Lower lobe of right lung (tissue), 2 donors: ENCODE measurements around the gene P2RY4. TPM values are rescaled to one million over a fixed set of nuclear protein-coding genes. Genes with fewer than 3 reads are reported as not detected.
"Not testable (repeated sequence)": the region's sequence is repeated elsewhere in the genome, so short reads cannot be mapped to it uniquely, and the experiment has no call there.

Source experiments
- ATAC-seq, 2 donors: fragments of 200-7000 bp; cut with Tn5 transposase; one replicate each; pipeline ENCODE4 v1.9.1; 2020 to 2022; ENCODE audit warnings: mild to moderate bottlenecking in 2 of 2, moderate library complexity in 2 of 2
- DNase-seq: peaks from one replicate; pipeline ENCODE4 v3.0.0-alpha.2; 2020
- H3K27ac ChIP-seq: fragments of 200-600 bp; one replicate; pipeline ENCODE4 v1.8.0; 2022
- H3K27me3 ChIP-seq: fragments of 200-600 bp; one replicate; pipeline ENCODE4 v1.8.0; 2022; ENCODE audit warnings: low read depth
- H3K36me3 ChIP-seq: fragments of 200-600 bp; one replicate; pipeline ENCODE4 v1.8.0; 2022; ENCODE audit warnings: mild to moderate bottlenecking
- H3K4me1 ChIP-seq: fragments of 200-600 bp; one replicate; pipeline ENCODE4 v1.8.0; 2022
- H3K4me3 ChIP-seq: fragments of 200-600 bp; one replicate; pipeline ENCODE4 v1.8.0; 2022; ENCODE audit warnings: mild to moderate bottlenecking
- H3K9me3 ChIP-seq: fragments of 200-600 bp; one replicate; pipeline ENCODE4 v1.8.0; 2022
- CTCF ChIP-seq: fragments of 200-600 bp; IDR thresholded peaks from one replicate; pipeline ENCODE4 v1.8.0; 2022; ENCODE audit warnings: antibody characterized with exemption, mild to moderate bottlenecking
- intact Hi-C: fragments of 100-400 bp; cut with DNase I; formaldehyde crosslinking; loops from one replicate; pipeline ENCODE4 v1.11.0; 2022
- total RNA-seq: library from RNA; stranded (reverse); fragmentation: NEBNext Ultra II Directional; extraction: Animal tissue kit (Norgen Biotek cat#: 25700); gene quantifications from one replicate; pipeline ENCODE4 v1.2.1, GENCODE V29; 2021
- donor health status: DM: no; HTN: yes; CAD: no; lungs with severe emphysema.

Gene P2RY4
- total RNA-seq, 1 donor from 2014 or later, result 0.38 TPM

- H3K9me3 ChIP-seq, result no peaks in the 10 kb centered on the region
- no peaks in the 10 kb centered on the region for H3K4me1 ChIP-seq
- ATAC-seq (no peak), DNase-seq (no peak)
- no peak overlapping the region for H3K27ac ChIP-seq
- intact Hi-C loops, result no loop called here
- H3K27me3 ChIP-seq, result no peaks in the 10 kb centered on the region
- H3K36me3 ChIP-seq, result no peaks in the 10 kb centered on the region
- H3K4me3 ChIP-seq, result no peak overlapping the region
- no peak for TF ChIP-seq CTCF
Measured at GRCh38 chrX:70226048-70226447, 34.0 kb downstream of the P2RY4 start.

DNA sequence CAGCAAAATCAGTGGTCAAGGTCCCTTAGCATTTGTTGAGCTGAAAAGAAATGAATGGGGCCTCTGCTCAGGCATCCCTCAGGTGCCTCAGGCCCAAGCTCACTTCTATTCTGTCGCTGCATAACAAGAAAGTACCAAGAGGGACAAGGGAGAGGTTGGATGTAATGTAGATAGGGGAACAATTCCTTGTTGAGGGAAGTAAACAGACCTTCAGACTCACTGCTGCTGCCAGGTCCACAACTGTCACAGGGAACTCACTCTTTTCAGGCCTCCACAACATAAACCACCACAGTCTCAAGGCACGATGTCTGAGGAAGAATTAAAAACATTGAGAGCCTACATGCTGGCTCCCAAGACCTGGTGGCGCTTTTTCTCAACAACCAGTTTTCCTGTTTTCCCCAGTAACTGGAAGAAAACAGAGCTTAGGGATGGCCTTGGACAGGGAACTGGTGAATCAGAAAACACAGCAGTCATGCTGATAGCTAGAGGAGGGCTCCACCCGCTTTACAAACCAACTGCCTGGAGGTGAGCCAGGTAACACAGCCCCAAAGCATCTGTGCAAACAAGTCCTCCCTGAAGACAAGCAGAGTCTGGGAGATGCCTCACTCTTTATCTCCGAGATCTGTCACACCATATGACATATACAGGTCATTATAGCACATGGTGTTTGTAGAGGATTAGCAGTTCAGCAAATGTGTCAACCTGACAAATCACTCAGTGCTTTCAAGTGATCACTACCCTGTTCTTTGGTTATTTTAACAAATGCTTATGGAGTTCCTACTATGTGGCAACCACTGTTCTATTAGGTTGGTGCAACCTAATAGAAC, 39.9 kb downstream of the P2RY4 start:
- no peaks in the 10 kb centered on the region for H3K4me1 ChIP-seq
- no peak for TF ChIP-seq CTCF
- H3K9me3 ChIP-seq, result no peaks in the 10 kb centered on the region
- H3K27me3 ChIP-seq, result no peaks in the 10 kb centered on the region
- no peaks in the 10 kb centered on the region for H3K36me3 ChIP-seq
- no peak for DNase-seq
- intact Hi-C loops, result no loop called here
- H3K4me3 ChIP-seq, result no peak overlapping the region
- no peak overlapping the region for H3K27ac ChIP-seq
- no peak for ATAC-seq

- ATAC-seq, H3K4me3 ChIP-seq, H3K9me3 ChIP-seq, DNase-seq, intact Hi-C loops, H3K27ac ChIP-seq, H3K36me3 ChIP-seq, H3K27me3 ChIP-seq, H3K4me1 ChIP-seq: not testable (repeated sequence)
Measured at GRCh38 chrX:70209570-70209969, 50.4 kb downstream of the P2RY4 start.

GRCh38 chrX:70208479-70208878, 51.5 kb downstream of the P2RY4 start:
- intact Hi-C loops, result no loop called here
- no peak for TF ChIP-seq CTCF
- H3K9me3 ChIP-seq, result no peaks in the 10 kb centered on the region
- no peaks in the 10 kb centered on the region for H3K27me3 ChIP-seq
- DNase-seq (no peak), ATAC-seq (no peak)
- no peak overlapping the region for H3K4me3 ChIP-seq
- H3K4me1 ChIP-seq, result no peaks in the 10 kb centered on the region
- no peak overlapping the region for H3K27ac ChIP-seq
- no peaks in the 10 kb centered on the region for H3K36me3 ChIP-seq

Other genes starting within 250 kb of the P2RY4 start
- gene AWAT2, start 210.3 kb downstream of the P2RY4 start, total RNA-seq, result 1.0 TPM
- gene OTUD6A, start 197.7 kb downstream of the P2RY4 start, total RNA-seq, result not detected
- 60.1 TPM for gene IGBP1, start 126.8 kb downstream of the P2RY4 start, total RNA-seq
- gene DGAT2L6, start 82.7 kb downstream of the P2RY4 start, total RNA-seq, result not detected
- gene AWAT1, start 25.5 kb downstream of the P2RY4 start, total RNA-seq, result not detected
- gene ARR3, start 8.1 kb upstream of the P2RY4 start, total RNA-seq, result not detected
- gene RAB41, start 22.0 kb upstream of the P2RY4 start, total RNA-seq, result not detected
- gene PDZD11, start 29.7 kb upstream of the P2RY4 start, total RNA-seq, result 23.0 TPM
- 0.86 TPM for gene KIF4A, start 29.9 kb upstream of the P2RY4 start, total RNA-seq
- gene GDPD2, start 163.1 kb upstream of the P2RY4 start, total RNA-seq, result not detected
- gene DLG3, start 184.6 kb upstream of the P2RY4 start, total RNA-seq, result 24.1 TPM